Superior temporal gyrus (tissue), 1 donor: ENCODE data around the gene GOLIM4.

Source experiments
- DNase-seq: peaks from one replicate; pipeline ENCODE4 v3.0.0-alpha.2; 2016; ENCODE audit errors: extremely low spot score

GOLIM4 gene

DNA sequence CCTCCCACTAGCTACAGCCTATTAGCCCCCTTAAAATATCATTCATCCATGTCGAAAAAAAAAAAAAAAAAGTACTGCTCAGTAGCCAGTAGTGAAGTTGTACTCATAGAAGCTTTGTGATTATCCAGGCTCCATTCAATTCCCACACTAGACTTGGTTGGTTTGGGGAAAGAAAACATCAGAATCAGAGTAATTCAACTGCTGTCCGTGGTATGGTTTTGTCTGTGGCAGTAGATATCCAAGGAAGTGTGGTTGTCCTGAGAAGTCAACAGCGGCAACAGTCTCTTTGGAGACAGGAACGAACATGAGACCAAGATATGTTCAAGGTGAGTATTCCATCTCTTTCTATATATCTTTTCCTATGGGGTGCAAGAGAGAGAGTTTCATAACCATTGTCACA lies 99.2 kb downstream of the GOLIM4 start:
- no peak for DNase-seq

DNA sequence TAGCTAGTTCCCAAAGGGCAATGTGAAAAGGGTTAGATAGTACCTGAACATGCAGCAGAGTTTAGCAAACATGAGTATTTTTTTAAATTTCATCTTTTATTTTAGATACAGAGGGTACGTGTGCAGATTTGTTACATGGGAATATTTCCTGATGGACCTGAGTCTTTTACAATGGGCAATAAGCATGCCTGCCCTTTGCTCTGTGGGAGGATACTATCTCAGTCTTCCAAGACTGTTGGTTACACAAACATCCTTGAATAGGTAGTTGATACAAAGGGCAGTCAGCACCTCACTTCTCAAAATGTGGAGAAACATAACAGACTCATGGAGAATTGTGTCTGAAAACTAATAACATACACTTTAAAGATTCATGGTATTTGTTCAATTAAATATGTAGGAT lies 103.3 kb downstream of the GOLIM4 start:
- DNase-seq = no peak

DNA sequence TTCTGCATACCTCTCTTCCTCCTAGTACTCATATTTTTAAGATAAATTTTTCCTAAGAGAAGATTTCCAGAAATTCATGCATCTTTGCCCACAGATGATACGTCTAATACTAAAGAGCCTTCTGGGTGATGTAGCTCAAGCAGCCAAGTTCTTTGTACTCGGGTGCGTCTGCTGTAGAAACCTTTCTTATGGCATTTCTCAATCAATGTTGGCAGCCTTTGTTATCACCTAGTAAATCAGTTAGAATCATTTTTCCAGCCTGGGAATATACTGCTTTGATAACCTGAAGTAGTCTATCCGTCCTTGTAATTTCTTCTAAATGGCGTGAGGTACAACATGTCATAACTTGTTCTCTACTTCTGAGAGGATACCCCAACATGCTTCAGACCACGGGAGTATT lies 104.5 kb downstream of the GOLIM4 start:
- DNase-seq = no peak

DNA sequence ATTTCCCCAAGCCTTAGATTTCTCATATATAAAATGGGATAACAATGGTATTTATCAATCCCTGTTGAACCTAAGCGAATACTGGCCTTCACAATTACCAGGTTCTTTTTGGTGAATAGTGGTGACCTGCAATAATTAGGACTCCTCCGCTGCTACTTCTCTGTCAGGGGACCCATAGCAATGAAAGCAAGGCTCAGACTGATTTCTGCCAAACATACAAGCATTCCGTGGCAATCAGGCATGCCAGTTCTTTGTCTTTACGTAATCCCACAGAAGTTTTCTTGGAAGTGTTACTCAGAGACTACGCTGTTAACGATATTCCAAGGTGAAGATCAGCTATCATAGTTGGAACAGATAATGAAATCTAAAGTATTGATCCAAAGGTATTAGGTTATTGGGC lies 105.7 kb downstream of the GOLIM4 start:
- no peak for DNase-seq

DNA sequence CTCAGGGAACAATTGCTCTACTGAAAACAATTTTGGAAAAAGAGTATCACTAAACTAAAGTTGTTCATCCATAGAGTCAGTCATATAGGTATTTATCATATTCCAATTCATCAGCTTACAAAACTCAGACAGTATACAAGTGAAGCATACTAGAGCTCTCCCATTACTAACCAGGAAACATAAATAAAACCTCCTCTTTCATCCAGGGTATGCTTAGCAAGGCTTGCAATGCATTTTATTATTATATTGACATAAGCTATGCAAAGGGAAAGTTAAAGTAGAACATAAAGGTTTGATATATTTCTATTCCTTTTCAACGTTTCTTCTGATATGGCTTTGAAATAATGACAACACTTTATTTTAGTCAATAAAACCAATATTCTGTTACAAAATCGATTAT lies 106.7 kb downstream of the GOLIM4 start:
- no peak for DNase-seq

DNA sequence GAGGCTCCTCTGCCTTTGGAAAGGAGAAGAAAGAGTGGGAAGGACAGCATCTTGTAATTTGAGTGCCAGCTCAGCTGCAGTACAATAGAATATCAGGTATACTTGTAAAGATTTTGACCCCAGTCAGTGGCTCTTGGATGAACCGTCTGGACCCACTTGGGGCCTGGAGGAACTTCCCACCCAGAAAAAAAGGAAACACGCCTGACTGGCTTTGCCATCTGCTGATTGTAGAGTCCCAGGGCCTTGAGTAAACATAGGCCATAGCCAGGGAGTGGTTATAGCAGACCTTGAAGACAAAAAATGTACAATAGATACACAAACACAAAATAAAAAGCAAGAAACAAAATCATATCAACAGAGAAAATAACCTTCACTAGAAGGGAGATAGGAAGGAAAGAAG lies 112.1 kb downstream of the GOLIM4 start:
- DNase-seq = no peak

DNA sequence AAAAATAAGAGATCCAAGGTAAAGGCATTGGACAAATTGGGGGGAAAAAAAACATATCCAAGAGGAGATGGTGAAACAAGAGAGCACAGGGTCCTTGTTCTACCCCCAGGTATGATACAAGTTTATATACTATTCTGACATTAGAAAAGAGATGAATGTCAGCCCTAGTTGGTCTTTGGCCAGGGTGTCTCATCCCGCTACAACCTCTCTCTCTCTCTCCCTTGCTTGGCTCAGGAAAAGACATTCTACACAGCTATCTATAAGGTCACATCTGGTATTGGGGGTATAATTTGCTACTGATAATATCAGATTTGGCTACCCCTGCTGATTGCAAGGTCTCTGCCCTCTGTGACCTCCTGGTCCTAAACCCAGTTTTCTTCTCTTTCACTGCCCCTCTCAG lies 117.2 kb downstream of the GOLIM4 start:
- DNase-seq = no peak

DNA sequence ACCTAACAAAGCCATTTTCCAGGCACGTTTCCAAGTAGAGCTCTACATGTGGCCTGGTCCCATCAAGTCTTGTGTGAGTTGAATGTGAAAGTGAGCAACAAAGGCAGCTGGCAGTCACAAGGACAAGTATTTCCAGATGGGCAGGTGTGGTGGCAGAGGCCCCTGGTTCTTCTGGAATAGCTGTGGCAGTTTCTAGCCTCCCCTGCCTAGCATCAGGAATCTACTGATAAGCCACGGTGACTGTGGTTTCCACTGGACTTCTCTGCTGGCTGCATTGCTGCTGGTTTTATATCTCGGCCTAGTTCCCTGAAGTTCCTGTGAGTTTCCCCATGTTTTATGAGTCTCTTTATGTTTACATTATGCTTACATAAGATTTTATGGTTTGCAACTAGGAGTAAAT lies 117.7 kb downstream of the GOLIM4 start:
- no peak for DNase-seq

DNA sequence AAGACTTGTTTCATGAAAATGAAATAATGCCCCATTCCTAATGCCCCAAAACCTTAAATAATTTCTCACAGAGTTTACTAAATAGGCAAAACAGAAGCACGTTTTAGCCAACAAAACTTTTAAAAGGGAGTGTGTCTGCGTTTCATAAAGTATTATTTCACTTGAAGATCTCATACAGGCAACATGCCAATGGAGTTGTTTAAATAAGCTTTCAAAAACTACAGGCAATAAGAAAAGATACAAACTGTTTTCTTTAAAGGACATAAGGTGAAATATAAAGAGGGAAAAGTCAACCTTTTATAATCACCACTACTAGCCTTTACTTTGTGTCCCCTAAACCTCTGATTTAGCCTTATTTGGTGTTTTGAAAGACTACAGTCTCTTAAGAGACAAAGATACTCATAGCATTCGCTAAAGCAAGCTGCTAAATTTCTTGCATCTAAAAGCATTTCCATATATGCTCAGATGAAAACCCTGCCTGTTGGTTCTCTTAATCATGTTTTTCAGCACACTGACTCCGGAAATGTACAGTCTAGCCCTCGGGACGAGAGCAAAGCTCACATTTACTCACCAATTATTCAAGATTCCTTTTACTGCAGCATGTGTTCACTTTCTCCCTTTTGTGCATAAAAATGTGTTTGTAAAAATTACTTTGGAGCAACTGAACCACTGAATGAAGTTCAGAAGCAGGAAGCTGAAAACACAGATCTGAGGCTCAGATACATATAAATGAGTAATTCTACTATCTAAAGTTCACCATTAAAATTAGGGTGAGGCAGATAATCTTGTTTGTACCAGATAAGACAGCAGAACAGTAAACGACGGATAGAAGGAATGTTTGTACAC lies 119.0 kb downstream of the GOLIM4 start:
- DNase-seq = no peak

DNA sequence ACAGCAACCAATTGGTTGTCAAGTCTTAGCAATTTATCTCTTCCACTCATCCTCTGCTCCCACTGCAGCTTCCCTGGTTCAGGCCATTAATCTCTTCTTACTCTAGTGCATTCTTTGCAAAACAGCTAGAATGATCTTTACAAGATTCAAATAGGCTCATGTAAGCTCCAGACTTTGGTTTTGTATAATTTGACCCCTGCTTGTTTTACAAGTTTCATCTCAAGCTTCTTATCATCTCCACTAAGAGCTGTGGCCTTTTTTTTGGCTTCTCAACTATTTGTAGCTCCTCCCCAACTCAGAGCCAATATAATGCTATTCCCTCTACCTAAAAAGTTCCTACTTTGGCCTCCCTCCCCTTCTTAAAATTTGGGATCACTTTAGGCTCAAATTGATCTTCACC lies 121.8 kb downstream of the GOLIM4 start:
- DNase-seq = no peak

DNA sequence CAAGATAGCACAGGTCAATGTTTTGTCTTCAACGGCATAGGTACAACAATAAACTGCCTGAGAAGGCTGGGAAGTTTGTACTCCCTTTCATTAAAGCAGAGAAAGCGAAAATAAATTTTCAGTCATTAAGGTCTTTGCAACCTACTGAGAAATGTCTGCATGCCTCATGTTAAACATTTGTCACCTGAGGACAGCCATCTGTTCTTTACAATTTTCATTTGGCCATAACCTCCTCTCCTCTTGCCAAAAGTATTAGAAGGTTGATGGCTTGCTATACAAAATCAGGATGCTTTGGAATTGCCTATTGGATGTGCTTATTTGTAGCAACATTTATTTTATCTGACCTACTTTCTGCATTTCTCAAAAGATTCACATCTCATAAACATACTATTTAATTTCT lies 122.7 kb downstream of the GOLIM4 start:
- DNase-seq = no peak

DNA sequence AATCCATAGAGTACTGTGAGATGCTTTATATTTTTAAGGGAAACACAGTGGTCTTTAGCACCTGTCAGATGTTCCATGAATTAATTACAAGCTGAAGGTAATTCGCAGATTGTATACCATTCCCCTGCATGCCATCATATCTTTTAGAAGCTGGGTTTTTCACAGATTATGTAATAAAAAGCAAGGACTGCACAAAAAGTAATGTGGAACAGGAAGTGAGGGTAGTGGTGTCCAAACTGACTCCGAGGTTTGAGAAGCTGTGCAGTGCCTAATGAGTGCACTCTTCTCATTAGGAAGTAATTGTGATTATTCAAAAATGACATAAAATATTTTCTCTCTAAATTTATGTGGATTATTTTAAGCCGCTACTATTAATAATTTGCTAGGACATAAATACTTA lies 123.2 kb downstream of the GOLIM4 start:
- DNase-seq = no peak

DNA sequence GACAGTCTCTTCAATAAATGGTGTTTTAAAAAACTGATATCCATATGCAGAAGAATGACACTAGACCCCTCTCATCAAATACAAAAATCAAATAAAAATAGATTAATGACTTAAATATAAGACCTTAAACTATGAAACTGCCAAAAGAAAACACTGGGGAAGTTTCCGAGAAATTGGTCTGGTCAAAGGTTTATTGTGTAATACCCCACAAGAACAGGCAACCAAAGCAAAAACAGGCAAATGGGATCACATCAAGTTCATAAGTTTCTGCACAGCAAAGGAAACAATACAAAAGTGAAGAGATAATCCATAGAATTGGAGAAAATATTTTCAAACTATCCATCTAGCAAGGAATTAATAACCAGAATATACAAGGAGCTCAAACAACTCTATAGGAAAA lies 126.2 kb downstream of the GOLIM4 start:
- no peak for DNase-seq

DNA sequence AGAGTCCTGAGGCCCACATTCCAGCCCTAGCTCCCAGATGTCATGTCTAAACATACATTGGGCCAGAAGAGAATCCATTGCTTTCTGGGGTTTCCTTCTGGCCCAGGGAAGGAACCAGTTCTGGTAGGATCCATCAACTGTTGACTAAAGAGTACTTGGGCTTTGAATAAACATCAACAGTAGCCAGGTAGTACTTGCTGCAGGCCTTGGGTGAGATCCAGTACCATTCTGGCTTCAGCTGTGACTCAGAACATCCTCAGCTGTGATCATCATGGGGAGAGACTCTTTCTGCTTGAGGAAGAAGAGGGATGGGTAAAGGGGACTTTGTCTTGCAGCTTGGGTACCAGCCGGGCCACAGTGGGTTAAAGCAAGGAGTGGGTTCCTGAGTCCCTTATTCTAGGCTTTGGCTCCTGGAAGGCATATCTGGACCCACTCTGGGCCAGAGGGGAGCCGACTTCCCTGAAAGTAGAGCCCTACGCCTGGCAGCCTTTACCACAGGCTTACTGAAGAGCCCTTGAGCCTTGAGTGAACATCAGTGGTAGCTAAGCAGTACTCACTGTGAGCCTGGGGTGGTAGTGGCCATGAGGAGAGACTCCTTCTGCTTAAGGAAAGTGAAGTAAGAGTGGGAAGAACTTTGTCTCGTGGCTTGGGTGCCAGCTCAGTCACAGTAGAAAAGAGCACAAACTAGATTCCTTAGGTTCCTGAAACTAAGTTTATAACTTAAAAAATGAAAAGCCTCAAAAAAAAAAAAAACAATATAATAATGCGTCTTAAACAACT lies 128.3 kb downstream of the GOLIM4 start:
- no peak for DNase-seq
